Fibroblast of peridontal ligament (primary cell): ENCODE measurements around the gene P2RY2.

Experiments
- DNase-seq: peaks from one replicate; pipeline ENCODE4 v3.0.0-alpha.2; 2010; ENCODE audit errors: extremely low read depth

Gene P2RY2

DNA sequence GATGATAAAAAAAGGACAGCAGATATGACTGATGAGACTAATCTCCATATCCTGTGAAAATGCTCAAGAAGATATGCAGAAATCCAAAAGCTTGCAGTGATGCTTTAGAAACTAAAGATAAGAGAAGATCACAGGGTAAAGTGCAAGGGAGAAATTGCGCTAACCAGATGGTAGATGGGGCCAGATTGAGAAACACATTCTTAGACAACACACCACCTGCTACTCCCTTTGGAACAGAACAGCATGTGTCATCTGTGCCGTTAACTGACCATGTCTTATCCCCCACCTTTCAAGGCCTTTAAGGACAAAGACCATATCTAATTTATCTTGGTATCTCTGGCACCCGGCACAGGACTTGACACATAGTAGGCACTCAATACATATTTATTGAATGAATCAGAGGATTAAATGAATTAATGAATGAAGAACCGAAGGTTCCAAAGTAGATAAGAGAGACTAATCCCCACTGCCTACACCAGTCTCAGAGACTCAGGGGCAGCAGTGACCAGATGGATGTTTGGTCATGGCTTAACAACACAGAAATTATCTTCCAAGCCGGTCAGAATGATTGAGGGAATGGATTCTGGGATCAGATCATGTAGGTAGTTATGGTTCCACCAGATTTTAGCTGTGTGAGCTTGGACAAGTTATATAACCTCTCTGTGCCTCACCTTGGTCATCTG, 12.3 kb upstream of the P2RY2 start:
- DNase-seq, result no peak

DNA sequence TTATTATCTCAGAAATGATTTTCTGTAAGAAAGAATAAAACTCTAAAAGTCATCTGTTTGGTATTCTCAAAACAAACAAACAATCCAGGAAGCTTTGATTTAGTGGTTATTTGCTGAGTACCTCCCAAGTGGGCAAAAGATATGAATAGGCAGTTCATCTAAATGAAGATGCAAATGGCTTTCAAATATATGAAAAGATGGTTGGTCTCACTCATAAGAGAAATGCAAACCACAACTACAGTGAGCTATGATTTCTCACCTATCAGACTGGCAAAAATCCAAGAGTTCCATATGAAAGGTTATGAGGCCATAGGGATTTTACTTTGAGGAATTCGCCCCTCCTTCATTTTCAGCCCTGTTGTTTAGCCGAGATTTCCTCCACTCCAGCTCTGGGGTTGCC, 11.3 kb upstream of the P2RY2 start:
- no peak for DNase-seq

DNA sequence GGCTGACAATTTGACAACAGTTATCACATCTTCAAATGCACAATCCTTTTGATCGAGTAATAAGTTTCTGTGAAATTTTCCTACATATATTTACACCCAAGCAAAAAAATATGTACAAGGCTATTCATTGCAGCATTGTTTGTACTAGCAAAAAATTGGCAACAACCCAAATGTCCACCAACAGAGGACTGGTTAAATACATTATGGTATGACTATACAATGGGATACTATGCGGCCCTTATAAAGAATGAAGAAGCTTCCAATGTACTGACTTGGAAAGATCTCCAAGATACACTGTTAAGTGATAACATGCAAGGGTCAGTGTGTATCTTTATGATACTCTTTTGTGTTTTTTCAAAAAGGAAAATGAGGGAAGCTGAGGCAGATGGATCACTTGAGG, 8.2 kb upstream of the P2RY2 start:
- no peak for DNase-seq

DNA sequence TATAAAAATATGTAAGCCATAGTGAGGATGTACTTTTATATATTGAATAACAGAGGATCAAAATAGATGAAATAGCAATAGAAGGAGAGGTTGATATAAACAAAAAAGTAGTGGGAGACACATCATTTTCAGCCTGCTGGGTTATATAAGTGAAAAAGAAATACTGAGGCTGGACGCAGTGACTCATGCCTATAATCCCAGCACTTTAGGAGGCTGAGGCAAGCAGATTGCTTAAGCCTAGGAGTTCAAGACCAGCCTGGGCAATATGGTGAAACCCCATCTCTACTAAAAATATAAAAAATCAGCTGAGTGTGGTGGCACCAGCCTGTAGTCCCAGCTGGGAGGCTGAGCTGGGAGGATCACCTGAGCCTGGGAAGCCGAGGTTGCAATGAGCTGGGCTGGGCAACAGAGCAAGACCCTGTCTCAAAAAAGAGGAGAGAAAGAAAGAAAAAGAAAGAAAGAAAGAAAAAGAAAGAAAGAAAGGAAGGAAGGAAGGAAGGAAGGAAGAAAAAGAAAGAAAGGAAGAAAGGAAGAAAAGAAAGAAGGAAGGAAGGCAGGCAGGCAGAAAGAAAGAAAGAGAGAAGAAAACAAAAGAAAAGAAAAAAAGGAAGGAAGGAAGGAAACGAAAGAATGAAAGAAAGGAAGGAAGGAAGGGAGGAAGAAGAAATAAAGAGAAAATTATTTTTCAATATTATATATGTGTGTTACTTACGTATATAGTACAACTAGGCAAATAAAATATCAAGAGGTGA, 7.0 kb upstream of the P2RY2 start:
- DNase-seq, result no peak

DNA sequence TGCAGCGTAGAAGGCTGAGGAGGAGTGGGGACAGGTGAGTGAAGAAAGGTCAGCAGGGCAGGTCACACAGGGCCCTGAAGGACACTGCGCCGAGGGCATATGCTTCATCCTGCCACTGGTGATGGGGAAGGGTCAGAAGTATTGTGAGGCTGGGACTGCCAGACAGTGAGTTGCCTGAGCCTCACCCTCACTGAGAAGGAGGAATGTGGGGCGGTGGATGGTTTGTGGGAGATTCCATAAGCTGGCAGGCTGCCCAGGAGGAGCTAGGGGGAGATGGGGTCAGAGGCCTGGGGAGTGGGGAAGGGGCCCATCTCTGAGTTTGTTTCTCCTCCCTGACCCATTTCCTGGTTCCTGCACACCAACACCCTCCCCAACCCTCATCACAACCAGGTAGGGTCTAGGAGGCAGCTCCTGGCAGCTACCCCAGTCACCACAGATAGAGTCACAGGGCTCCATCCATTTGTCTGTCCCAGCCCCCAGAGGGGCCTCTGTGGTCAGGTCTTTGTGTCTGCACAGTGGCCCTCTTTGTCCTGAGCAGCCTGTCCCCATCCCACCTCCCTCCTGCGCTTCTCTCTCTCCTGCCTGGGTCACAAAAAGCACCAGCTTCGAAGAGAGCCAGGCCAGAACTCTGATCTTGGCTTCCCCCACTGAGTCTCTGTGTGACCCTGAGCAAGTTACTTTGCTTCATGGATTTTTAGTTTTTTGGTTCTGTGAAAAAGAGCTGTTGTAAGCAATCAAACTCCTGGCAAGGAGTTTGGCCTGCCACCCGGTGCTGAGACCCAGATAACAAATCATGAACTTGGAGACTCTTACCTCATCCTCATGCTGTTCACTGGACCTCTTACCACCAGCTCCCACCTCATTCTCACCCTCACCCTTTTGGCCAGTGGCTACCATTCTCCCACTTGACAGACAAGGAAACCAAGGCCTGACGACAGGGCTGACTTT, 4.6 kb upstream of the P2RY2 start:
- no peak for DNase-seq

DNA sequence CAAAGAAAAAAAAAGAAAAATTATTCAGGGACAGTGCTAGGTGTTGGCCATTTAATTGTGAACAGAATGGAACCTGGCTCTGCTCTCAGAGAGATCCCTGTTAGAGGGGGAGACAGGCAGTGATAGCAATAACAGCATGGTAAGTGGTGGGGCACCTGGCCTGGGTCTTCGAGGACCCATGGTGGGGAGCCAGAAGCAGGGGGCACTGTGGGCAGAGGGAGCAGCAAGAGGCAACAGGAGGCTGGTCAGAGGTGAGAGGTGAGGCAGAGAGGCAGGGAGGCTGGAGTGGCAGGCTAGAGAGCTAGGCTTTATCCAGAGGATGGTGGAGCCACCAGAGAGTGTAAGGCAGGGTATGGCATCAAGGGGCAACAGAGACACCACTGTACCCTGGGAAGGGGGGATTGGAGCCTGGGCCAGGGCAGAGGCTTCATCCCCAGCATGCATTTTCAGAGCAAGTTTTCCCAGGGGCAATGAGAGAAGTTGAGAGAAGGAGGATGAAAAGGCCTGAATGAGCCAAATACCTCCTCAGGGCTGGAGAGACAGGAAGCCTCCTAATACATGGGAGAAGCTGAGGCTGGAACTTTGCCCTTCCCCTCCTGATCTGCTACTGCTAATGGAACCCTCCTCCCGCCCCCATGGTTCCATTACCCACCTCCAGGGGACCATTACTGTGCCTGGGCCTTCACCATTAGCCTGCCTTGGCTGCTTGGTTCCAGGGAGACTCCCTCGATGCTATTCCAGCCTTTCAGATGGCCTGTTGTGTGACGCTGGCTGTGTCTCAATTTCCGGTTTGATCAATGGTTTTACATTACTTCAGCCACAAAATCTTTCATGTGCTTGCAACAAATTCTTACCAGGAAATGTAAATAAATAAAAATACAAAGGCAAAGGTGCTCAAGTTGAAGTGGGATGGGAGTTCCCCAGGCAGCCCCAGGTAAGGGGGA, 2.6 kb upstream of the P2RY2 start:
- no peak for DNase-seq

- DNase-seq, result no peak
Observed at GRCh38 chr11:73216465-73216864, 1.6 kb upstream of the P2RY2 start.

DNA sequence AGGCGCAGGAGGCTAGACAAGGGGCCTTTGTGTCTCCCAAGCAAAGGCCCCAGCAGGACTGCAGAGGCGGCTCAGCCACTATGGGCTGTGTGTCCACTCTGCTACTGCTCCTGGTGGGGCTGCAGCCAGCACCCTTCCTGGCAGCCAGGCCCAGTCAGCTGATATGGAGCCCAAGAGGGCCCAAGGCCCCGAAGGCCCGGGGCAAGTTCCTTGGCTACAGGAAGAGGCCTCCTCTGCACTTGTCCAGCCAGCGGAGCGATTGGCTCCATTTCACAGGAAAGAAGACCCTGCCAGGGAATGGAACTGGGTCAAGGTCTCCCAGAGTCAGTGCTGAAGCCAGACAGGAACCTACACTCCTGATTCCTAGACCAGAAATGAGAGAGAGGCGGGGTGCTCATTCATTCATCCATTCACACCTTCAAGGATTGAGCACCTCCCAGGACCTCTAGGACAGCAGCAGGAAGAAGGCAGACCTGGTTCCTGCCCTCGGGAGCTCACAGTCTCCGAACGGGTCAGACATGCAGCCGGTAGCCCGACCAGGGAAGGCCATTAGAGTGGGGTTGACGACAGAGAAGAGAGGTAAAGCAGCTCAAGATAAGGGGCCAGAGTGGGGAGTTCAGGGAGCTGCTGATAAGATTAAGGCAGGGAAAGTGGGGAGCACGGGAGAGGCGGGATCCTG, 811 bp upstream of the P2RY2 start:
- DNase-seq, result no peak

DNA sequence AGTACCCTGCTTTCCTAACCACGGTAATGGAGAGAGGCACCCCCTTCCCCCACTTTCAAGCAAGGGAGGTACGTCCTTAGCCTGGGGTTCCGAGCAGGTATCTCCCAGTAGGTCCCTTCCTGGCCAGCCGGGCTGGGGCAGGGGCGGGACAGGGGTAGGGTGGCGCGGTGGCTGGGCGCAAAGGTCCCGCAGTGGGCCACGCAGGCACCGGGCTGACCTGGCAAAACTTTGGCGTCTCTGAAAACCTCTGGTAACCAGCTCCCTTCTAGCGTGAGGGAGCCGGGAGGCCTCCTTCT, 323 bp upstream of the P2RY2 start:
- DNase-seq, result no peak

- DNase-seq, result no peak
Observed at GRCh38 chr11:73218830-73219215, 742 bp downstream of the P2RY2 start.

DNA sequence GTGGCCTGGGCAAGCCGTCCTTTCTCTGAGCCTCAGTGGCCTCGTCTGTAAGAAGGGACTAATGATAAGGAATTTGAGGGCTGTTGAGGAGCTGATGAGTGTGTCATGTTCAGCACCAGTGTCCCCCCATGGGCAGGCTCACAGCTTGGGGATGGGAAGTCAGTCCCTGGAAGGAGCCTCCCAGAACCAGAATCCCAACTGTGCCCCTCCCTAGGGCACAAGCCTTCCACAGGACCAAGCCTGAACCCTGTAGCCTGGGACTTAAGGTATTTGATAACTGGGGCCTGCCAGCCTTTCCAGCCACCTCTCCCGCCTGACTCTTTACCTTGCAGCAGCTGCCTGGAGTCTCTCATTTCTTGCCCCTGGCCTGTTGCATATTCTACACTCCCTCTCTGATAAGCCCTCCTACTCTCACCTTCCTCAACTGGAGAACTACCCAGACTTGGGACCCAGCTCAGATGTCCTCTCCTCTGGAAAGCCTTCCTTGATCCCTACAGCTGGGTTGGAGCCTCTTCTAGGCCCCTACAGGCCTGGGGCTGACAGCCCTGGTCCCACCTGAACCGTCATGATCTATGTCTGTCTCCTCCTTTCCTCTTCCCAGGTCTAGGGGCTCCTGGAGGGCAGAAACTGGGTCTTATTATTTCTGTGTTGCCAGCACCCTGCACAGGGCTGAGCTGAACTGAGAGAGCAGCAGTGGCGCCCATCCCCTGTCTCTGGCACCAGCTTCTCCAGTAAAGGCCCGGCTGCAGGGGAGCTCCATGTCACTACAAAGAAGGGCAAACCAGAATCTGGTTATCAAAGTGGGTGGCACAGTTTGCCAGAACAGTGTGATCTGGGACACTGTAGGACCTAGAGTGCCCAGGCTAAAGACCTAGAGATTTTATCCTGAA, 1.6 kb downstream of the P2RY2 start:
- DNase-seq, result no peak

DNA sequence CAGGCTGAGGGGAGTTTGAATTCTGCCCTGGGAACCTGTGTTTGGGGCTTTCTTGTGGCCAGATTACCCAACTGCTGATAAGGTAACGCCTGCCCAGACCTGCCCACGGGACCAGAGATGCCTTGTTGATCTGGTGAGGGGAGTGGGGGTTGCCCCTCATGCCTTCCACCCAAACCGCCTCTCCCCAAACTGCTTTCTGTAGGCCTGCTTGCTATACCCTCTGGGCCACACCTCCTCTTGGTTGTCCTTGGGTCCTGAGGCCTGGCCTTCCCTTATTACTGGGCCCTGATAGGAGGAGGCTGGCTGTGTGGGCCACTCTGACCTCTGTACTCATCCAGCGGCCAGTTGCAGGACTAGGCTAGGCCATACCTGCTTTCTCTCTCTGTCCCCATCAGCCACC, 3.4 kb downstream of the P2RY2 start:
- DNase-seq, result no peak

DNA sequence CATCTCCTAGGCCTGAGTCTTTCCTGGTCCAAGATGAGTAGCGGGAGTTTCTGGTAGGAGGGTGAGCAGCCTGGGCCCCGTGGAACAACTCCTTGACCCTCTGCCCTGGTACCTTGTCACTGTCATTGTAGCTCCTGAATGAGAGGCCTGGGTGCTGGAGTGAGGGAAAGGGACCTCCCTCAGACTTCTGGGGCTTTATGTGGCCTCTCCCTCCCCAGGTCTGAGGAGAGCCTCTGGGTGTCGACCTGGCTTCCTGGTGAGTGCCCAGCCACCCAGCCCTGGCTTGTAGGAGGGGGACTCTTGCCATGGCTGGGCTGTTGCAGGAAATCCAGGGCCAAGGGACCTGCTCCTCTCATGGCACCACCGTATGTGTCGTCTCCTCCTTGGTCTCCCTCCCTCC, 3.9 kb downstream of the P2RY2 start:
- DNase-seq, result no peak

- DNase-seq, result no peak
Observed at GRCh38 chr11:73223998-73224730, 6.1 kb downstream of the P2RY2 start.

DNA sequence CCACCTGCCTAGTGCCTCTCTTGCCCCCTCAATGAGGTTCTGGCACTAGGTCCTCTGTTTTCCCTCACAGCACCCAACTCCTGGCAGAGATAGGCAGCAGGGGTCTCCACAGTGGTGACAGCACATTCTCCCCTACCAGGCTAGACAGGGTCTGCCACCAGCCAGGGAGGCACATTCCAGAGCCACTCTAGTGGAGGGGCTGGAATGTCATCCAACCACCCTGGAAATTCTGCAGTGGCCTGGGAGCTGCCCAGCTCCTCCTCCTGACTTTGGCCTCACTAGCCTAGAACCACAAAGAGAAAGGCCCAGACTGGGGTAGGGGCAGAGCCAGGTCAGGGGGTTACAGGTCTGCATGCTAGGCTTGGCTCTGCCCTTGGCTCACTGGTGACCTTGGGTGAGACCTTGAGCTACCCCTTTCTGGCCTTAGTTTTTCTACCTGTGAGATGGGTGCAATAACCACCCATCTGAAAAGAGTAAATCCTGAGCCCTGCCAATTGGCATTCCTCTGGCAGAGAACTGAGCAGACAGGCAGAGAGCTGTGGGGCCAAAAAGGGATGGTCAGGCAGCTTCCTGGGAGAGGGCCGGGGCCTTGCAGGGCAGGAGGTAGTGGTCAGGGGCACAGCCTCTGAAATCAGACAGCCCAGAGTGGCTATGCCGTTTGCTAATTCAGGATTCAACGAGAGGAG, 7.1 kb downstream of the P2RY2 start:
- DNase-seq, result no peak

GRCh38 chr11:73225851-73226250, 7.8 kb downstream of the P2RY2 start:
- DNase-seq, result no peak

GRCh38 chr11:73226297-73227006, 8.4 kb downstream of the P2RY2 start:
- DNase-seq, result no peak

DNA sequence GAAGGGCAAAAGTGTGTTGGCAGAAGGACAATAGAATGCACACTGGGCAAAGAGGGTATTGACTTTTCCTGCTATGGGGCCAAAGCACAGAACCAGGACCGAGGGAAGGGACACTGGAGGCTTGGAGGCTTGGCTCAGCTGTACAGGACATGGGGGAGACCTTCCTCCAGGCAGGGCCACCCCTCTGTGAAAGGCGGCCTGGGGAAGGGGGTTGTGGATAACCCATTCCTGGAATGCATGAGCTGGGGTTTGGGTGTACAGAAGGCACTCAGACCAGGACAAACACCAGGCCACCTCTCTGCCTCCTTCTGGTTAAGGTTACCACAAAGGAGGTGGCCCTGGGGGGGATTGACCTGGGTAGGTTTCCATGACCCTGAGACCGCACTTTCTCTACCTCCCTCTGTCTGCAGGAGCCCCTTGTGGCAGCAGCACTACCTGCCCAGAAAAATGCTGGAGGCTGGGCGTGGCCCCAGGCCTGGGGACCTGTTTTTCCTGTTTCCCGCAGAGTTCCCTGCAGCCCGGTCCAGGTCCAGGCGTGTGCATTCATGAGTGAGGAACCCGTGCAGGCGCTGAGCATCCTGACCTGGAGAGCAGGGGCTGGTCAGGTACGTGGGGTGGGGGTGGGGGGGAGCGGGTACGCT, 9.6 kb downstream of the P2RY2 start:
- no peak for DNase-seq
